Fibroblast of mammary gland (primary cell): ENCODE measurements around the gene SKIC8.

Source experiments
- DNase-seq: peaks from one replicate; pipeline ENCODE4 v3.0.0-alpha.2; 2010; ENCODE audit warnings: low read depth
- H3K4me3 ChIP-seq: 2 replicates; pipeline ENCODE4 v1.5.1; 2011; ENCODE audit warnings: low read depth, mild to moderate bottlenecking, low read length, moderate library complexity; ENCODE audit not compliant: control insufficient read depth
- TF ChIP-seq, protein P1 (sequence below): conservative IDR thresholded peaks from 2 replicates; pipeline ENCODE4 v1.5.1; 2011; ENCODE audit warnings: low read depth, low read length, inconsistent platforms; ENCODE audit not compliant: control insufficient read depth, insufficient read depth

Gene SKIC8

GRCh38 chr15:78299101-78299930 lies at the start of gene SKIC8:
Gene SKIC8 (minus strand): TSS chr15:78299609. CDS start chr15:78295686, 3,923 bp downstream.
- peak within 1 kb of the TSS; percentile 95 for H3K4me3 ChIP-seq
- TF ChIP-seq, protein P1, sequence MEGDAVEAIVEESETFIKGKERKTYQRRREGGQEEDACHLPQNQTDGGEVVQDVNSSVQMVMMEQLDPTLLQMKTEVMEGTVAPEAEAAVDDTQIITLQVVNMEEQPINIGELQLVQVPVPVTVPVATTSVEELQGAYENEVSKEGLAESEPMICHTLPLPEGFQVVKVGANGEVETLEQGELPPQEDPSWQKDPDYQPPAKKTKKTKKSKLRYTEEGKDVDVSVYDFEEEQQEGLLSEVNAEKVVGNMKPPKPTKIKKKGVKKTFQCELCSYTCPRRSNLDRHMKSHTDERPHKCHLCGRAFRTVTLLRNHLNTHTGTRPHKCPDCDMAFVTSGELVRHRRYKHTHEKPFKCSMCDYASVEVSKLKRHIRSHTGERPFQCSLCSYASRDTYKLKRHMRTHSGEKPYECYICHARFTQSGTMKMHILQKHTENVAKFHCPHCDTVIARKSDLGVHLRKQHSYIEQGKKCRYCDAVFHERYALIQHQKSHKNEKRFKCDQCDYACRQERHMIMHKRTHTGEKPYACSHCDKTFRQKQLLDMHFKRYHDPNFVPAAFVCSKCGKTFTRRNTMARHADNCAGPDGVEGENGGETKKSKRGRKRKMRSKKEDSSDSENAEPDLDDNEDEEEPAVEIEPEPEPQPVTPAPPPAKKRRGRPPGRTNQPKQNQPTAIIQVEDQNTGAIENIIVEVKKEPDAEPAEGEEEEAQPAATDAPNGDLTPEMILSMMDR: no peak
- DNase-seq: peak; percentile 79

DNA sequence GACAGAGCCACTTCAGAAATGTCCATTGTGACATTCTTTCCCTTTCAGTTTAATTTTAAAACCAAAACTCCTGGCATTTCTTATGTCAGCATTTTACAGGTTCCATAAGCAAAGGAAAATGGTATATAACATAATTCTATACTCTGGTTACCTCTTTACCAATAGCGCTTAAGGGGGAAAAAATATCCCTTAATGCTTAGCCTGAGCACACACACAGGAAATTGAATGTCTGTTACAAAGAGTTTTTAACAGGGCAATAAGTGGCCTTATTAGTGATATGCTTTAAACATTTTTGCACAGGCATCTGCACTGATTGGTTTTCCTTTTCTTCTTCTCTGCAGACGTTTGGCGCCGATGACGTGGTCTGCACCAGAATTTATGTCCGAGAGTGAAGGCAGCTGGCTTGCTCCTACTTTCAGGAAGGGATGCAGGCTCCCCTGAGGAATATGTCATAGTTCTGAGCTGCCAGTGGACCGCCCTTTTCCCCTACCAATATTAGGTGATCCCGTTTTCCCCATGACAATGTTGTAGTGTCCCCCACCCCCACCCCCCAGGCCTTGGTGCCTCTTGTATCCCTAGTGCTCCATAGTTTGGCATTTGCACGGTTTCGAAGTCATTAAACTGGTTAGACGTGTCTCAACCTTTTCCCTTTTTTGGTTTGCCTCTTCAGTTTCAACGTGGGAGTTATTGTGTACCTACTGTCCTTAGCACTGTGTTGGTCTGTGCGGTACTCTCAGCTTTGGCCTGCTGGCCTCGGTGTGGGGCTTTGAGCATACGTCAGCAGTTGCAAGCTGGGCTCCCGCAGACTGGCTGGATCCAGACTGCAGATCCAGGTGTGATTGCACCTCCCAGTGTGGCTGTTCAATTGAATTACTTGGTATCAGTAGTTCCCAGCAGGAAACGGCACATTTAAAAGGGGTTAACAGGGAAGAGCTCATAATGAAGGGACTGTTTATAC lies 48.5 kb upstream of the SKIC8 start:
- TF ChIP-seq, protein P1: no peak
- DNase-seq: no peak
- H3K4me3 ChIP-seq: no peak overlapping the region

DNA sequence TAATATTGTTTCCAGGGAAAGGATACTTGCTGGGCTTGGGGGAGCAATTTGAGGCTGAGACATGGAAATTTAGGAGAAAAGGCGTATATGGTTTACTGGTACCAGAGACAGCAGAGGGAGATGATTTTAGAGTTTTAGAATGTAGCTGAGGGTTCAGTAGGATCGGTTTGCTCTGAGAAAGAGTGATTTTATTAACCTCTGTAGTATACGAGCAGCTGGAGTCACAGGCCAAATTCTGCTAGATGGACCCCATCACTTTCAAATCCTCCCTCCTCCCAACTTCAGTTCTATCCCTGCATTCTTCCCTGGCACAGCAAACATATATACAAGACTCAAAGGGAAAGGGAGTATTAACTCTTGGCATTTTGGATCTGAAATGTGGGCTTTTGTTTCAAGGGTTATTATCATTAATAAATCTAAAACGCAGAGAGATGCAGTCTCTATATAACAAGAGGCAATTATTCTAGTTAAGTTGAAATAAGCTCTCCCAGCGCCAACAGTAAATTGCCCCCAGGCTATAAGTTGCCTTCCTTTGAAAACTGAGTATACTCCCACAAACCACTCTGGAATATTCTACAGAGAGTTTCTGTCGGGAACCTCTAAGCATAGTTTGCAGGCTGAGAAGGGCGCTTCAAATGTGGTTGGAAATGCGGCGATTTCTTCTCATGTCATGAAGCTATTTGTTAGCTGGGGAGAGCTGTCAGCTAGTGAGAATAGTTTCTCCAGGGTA lies 46.2 kb upstream of the SKIC8 start:
- TF ChIP-seq, protein P1: no peak
- DNase-seq: no peak
- H3K4me3 ChIP-seq: no peak overlapping the region

DNA sequence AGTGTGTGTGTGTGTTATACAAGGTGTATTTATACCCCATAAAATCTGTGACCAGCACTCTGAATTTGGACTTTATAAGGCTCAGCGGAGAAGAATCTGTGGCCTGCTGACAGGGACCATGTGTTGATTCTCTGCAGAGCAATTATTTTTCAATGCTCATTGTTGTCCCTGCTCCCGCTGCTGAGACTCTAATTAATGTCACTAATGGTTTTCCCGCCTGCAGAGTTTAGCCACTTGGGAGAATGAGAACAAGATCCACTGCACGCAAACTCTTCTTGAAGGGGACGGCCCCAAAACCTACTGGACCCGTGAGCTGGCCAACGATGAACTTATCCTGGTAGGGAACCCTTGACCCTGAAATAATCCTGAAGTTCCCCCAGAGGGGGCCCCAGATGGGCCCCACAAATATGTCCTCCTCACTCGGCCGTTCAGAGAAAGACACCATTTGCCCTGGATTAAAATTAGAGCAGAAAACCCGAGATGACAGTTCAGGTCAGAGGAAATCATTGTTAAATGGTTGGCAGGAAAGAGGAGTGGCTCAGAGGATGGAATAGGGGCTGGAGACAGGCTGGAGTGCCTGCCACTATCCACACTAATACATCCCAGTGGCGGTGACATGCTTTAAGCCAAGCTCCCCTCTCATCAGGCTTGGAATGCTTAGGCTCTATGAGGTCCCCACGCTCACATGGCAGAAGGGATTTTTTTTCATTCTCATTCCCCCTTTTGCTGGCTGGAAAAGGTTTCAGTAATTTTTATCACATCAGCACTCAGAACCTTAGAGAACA lies 44.1 kb upstream of the SKIC8 start:
- no peak overlapping the region for H3K4me3 ChIP-seq
- DNase-seq: no peak
- TF ChIP-seq, protein P1: no peak

DNA sequence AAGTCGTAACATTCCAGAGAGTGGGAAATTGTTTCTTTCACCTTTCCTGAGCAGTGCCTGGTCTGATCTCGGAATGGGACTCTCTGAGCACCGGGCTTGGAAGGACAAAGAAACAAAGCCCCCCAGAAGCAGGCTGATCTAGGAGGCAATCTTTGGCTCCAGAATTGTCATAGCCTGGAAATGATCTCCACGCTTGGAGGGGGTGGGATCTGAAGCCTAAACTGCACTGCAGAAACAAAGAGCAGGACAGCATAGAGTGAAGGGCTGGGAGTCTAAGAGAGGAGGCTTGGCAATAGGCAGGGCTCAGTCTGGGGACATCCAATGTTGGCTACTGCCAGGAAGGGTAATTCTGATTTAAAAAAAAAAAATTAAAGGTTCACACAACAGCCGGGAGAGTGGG lies 42.6 kb upstream of the SKIC8 start:
- TF ChIP-seq, protein P1: no peak
- no peak for DNase-seq
- H3K4me3 ChIP-seq: no peak overlapping the region
